AG09319 (cell line): ENCODE measurements around the gene SLC2A9.

Experiments
- DNase-seq: peaks from one replicate; pipeline ENCODE4 v3.0.0-alpha.2; 2010; ENCODE audit warnings: low read depth; ENCODE audit errors: extremely low read depth
- CTCF ChIP-seq: IDR thresholded peaks from 2 replicates; pipeline ENCODE4 v1.5.1; 2011; ENCODE audit warnings: low read depth, mild to moderate bottlenecking, inconsistent platforms, low read length, moderate library complexity

The SLC2A9 gene

GRCh38 chr4:9835430-9835829 is 185.9 kb downstream of the SLC2A9 start:
- no peak for DNase-seq
- no peak for TF ChIP-seq CTCF

- no peak for DNase-seq
- TF ChIP-seq CTCF: no peak
Observed at GRCh38 chr4:9833421-9833820, 187.9 kb downstream of the SLC2A9 start.

GRCh38 chr4:9832640-9833039 is 188.7 kb downstream of the SLC2A9 start:
- no peak for DNase-seq
- TF ChIP-seq CTCF: no peak

GRCh38 chr4:9826551-9826950 is 194.7 kb downstream of the SLC2A9 start:
- no peak for TF ChIP-seq CTCF
- no peak for DNase-seq

GRCh38 chr4:9825049-9825448 is 196.2 kb downstream of the SLC2A9 start:
- no peak for DNase-seq
- no peak for TF ChIP-seq CTCF

GRCh38 chr4:9820343-9820742 is 201.0 kb downstream of the SLC2A9 start:
- no peak for DNase-seq
- TF ChIP-seq CTCF: no peak

- no peak for TF ChIP-seq CTCF
- DNase-seq: no peak
Observed at GRCh38 chr4:9816285-9816684, 205.0 kb downstream of the SLC2A9 start.
